H1 (cell line): Measurements from ENCODE around the gene SHC3. TPM values are rescaled to one million over a fixed set of nuclear protein-coding genes. Genes with fewer than 3 reads are reported as not detected.

Experiments used
- CTCF ChIP-seq, 3 experiments: IDR thresholded peaks; 1 replicate in 2 of 3; 2 replicates in 1 of 3; pipeline versions ENCODE4 v1.5.1 to v1.6.1; 2011; ENCODE audit warnings: low read length in 3 of 3, mild to moderate bottlenecking in 3 of 3, inconsistent platforms in 2 of 3, low read depth in 1 of 3, moderate library complexity in 1 of 3; ENCODE audit not compliant: insufficient read depth in 1 of 3; ENCODE audit errors: control extremely low read depth in 1 of 3
- NANOG ChIP-seq: IDR thresholded peaks from 2 replicates; pipeline ENCODE4 v1.6.1; 2011; ENCODE audit warnings: low read length, low read depth, mild to moderate bottlenecking, inconsistent platforms; ENCODE audit not compliant: insufficient read depth, poor library complexity, severe bottlenecking
- polyA plus RNA-seq, 7 experiments: library from polyadenylated mRNA; depleted of rRNA in 3 of 7; stranded (reverse) in 5 of 7; unstranded in 2 of 7; fragments of >200 nt in 5 of 7; fragments of 200-250 nt in 2 of 7; gene quantifications; 1 replicate in 5 of 7; 2 replicates in 1 of 7; 4 replicates in 1 of 7; pipeline versions ENCODE4 v1.2.1 to v1.2.3, GENCODE V29; 2011 to 2013; ENCODE audit warnings: missing spikeins in 2 of 7, mixed read lengths in 2 of 7
- total RNA-seq: library from RNA; stranded (reverse); fragmentation: NEBNext Ultra II Directional; extraction: Animal tissue kit (Norgen Biotek cat#: 25700); gene quantifications from 2 replicates; pipeline ENCODE4 v1.2.1, GENCODE V29; 2021

Gene SHC3
- total and polyA plus RNA-seq, 2 of the 8 experiments (the other 6 are each of a cell fraction or from before 2014, with no cell fraction given) = 1.4 to 7.1 TPM

- TF ChIP-seq CTCF (IDR thresholded peaks at IDR 0.05; ENCODE audit: control extremely low read depth in 1 of 3, insufficient read depth in 1 of 3, low read depth in 1 of 3, low read length in 3 of 3) = no peak
- no peak for TF ChIP-seq NANOG
These were observed 178.2 kb downstream of the SHC3 start (continued) for GRCh38 chr9:89000371-89000781.
